T-cell (primary cell): ENCODE data around the gene CD48. TPM values are rescaled to one million over a fixed set of nuclear protein-coding genes. Genes with fewer than 3 reads are reported as not detected.

Experiments
- ATAC-seq, 4 experiments: fragments of 200-7000 bp in 3 of 4; fragments of 150-1000 bp in 1 of 4; cut with Tn5 transposase; replicated peaks in 1 of 4; 1 replicate in 3 of 4; 2 replicates in 1 of 4; pipeline ENCODE4 v1.10.0; 2021; ENCODE audit warnings: moderate library complexity in 3 of 4, mild to moderate bottlenecking in 2 of 4, moderate number of reproducible peaks in 1 of 4
- CTCF ChIA-PET, 2 donors: fragments of 300-600 bp; sonication (Branson Sonifier 250); formaldehyde crosslinking; loops; one replicate each; lab custom pipeline; 2022; ENCODE audit warnings: antibody characterized with exemption in 2 of 2; lab: Charles Lee
- POLR2A ChIA-PET, 2 donors: fragments of 300-600 bp; sonication (Branson Sonifier 250); formaldehyde crosslinking; loops; one replicate each; lab custom pipeline; 2022; ENCODE audit warnings: antibody characterized with exemption in 2 of 2; lab: Charles Lee
- DNase-seq, 35 experiments: peaks; one replicate each; pipeline versions ENCODE4 v3.0.0 to v3.0.0-alpha.2; 2013 to 2023
- H3K27ac ChIP-seq: one replicate; pipeline ENCODE4 v1.5.1; 2013; ENCODE audit warnings: low read length
- H3K27me3 ChIP-seq, 2 experiments: replicated peaks in 1 of 2; 1 replicate in 1 of 2; 2 replicates in 1 of 2; pipeline versions ENCODE4 v1.6.1 to v1.7.0; 2013; ENCODE audit warnings: low read length in 1 of 2, mixed read lengths in 1 of 2; ENCODE audit not compliant: control insufficient read depth in 2 of 2, insufficient read depth in 2 of 2; ENCODE audit errors: extremely low read depth in 1 of 2
- H3K36me3 ChIP-seq, 2 donors: 1 replicate in 1 of 2; 2 replicates in 1 of 2; pipeline versions ENCODE4 v1.6.1 to v1.7.0; 2013; ENCODE audit warnings: low read length in 1 of 2; ENCODE audit not compliant: control insufficient read depth in 2 of 2, insufficient read depth in 1 of 2; ENCODE audit errors: extremely low read depth in 1 of 2
- H3K4me1 ChIP-seq, 2 experiments: 1 replicate in 1 of 2; 2 replicates in 1 of 2; pipeline versions ENCODE4 v1.6.1 to v1.7.0; 2013; ENCODE audit warnings: low read length in 2 of 2, mixed read lengths in 1 of 2; ENCODE audit not compliant: insufficient read depth in 2 of 2, control insufficient read depth in 1 of 2; ENCODE audit errors: extremely low read depth in 1 of 2
- H3K4me3 ChIP-seq, 2 donors: 1 replicate in 1 of 2; 2 replicates in 1 of 2; pipeline versions ENCODE4 v1.5.1 to v1.7.0; 2013; ENCODE audit warnings: mild to moderate bottlenecking in 2 of 2, low read length in 1 of 2, moderate library complexity in 1 of 2; ENCODE audit not compliant: control insufficient read depth in 1 of 2; ENCODE audit errors: extremely low read depth in 1 of 2
- H3K9me3 ChIP-seq: 2 replicates; pipeline ENCODE4 v1.7.0; 2013
- H3K27ac Mint-ChIP-seq, 2 donors: one replicate each; pipeline ENCODE4 v1.8.0; 2020 to 2021; ENCODE audit warnings: mild to moderate bottlenecking in 2 of 2, mixed read lengths in 2 of 2
- H3K27me3 Mint-ChIP-seq, 2 donors: one replicate each; pipeline ENCODE4 v1.8.0; 2021 to 2022; ENCODE audit warnings: mixed read lengths in 2 of 2
- H3K36me3 Mint-ChIP-seq: one replicate; pipeline ENCODE4 v1.8.0; 2021; ENCODE audit warnings: mixed read lengths
- H3K4me1 Mint-ChIP-seq, 3 donors: one replicate each; pipeline ENCODE4 v1.8.0; 2020 to 2022; ENCODE audit warnings: mixed read lengths in 3 of 3, mild to moderate bottlenecking in 1 of 3
- H3K4me3 Mint-ChIP-seq, 3 donors: one replicate each; pipeline ENCODE4 v1.8.0; 2020 to 2022; ENCODE audit warnings: mild to moderate bottlenecking in 3 of 3, mixed read lengths in 3 of 3, moderate library complexity in 3 of 3
- H3K9me3 Mint-ChIP-seq, 3 donors: one replicate each; pipeline ENCODE4 v1.8.0; 2020 to 2022; ENCODE audit warnings: mixed read lengths in 3 of 3
- WGBS: methylation state at CpG from one replicate; pipeline ENCODE4 v1.1.5; 2013; ENCODE audit warnings: missing lambda C conversion rate; ENCODE audit not compliant: insufficient coverage; 5-methylcytosine and 5-hydroxymethylcytosine counted together
- total RNA-seq, 35 experiments: library from RNA in 6 of 35; stranded (reverse) in 6 of 35; fragments of 120-200 nt in 1 of 35; gene quantifications; one replicate each; pipeline versions ENCODE4 v1.2.1 to v1.2.4 and lab custom pipeline; 2013 to 2026

CD48 gene
- total RNA-seq, 5 donors from 2014 or later (not counting 1 experiment from before 2014, with no cell fraction given): 249 to 393 (median 273) TPM

- Histone ChIP-seq H3K27me3 (no peaks in the 10 kb centered on the region), H3K4me3 (no peak overlapping the region), H3K4me1 (peaks cover 34 to 36% of the 10 kb centered on the region in 2 experiments), H3K27ac (peak overlapping the region; percentile 6), H3K9me3 (no peaks in the 10 kb centered on the region), H3K36me3 (no peaks in the 10 kb centered on the region)
- ChIA-PET CTCF (interaction anchor here (0.6 to 1.9 kb wide), 8 partner anchors 11 to 103 kb away, joined by 3 to 5 read pairs (median 4); no protein-coding TSS in a partner anchor), POLR2A (interaction anchor here in 1 of 2 donors (0.5 kb wide), 1 partner anchor 390 kb away, joined by 3 read pairs; no protein-coding TSS in a partner anchor)
- peak overlapping the region in 1 of 3 donors; percentile 10 for H3K4me3 Mint-ChIP-seq
- no peaks in the 10 kb centered on the region for H3K27me3 Mint-ChIP-seq
- DNase-seq: no peak
- no peak for ATAC-seq
- no peaks in the 10 kb centered on the region for H3K36me3 Mint-ChIP-seq
- H3K9me3 Mint-ChIP-seq: no peaks in the 10 kb centered on the region
- no CpG with 5 or more reads among the region's 1 CpG for WGBS
- peaks cover 66 to 79% (median 74%) of the 10 kb centered on the region in 3 donors for H3K4me1 Mint-ChIP-seq
- peak overlapping the region; percentile 86 to 92 for H3K27ac Mint-ChIP-seq
These were observed 60.1 kb downstream of the CD48 start for GRCh38 chr1:160651433-160652064.

- ATAC-seq: peak; percentile 31 to 40 (median 35)
- Mint-ChIP-seq H3K4me1 (peaks cover 76 to 83% (median 81%) of the 10 kb centered on the region in 3 donors), H3K4me3 (peak overlapping the region; percentile 93 to 98 (median 96)), H3K27ac (peak overlapping the region; percentile 97 to 100), H3K9me3 (no peaks in the 10 kb centered on the region), H3K27me3 (no peaks in the 10 kb centered on the region), H3K36me3 (no peaks in the 10 kb centered on the region)
- H3K4me3 ChIP-seq: peak overlapping the region; percentile 79 to 95
- H3K27ac ChIP-seq: peak overlapping the region; percentile 70
- H3K36me3 ChIP-seq: no peaks in the 10 kb centered on the region
- no peak for DNase-seq
- peaks cover 37 to 39% of the 10 kb centered on the region in 2 experiments for H3K4me1 ChIP-seq
- H3K9me3 ChIP-seq: no peaks in the 10 kb centered on the region
- POLR2A ChIA-PET: interaction anchor here in 1 of 2 donors (1.0 kb wide), 1 partner anchor 27 kb away, joined by 3 read pairs; no protein-coding TSS in a partner anchor
- CTCF ChIA-PET: interaction anchor here (1.0 to 3.3 kb wide), 8 partner anchors 15 to 121 kb away, joined by 3 to 21 read pairs (median 4); no protein-coding TSS in a partner anchor
- no peaks in the 10 kb centered on the region for H3K27me3 ChIP-seq
- WGBS: 0% methylated on average over 1 of the region's 3 CpGs
These were observed 64.3 kb downstream of the CD48 start for GRCh38 chr1:160647329-160647720.

- Histone ChIP-seq H3K36me3 (no peaks in the 10 kb centered on the region), H3K4me3 (peak within 1 kb of the TSS; percentile 79 to 95), H3K27me3 (no peaks in the 10 kb centered on the region), H3K4me1 (peaks cover 33 to 40% of the 10 kb centered on the region in 2 experiments), H3K27ac (peak within 1 kb of the TSS; percentile 70), H3K9me3 (no peaks in the 10 kb centered on the region)
- 5% methylated on average over 6 of the region's 11 CpGs for WGBS
- H3K36me3 Mint-ChIP-seq: no peaks in the 10 kb centered on the region
- POLR2A ChIA-PET: interaction anchor here (0.6 to 1.0 kb wide), 3 partner anchors 17 to 28 kb away, joined by 3 to 4 read pairs (median 3); no protein-coding TSS in a partner anchor
- DNase-seq (peak in 9 of 35 experiments; percentile 12 to 68 (median 35)), ATAC-seq (peak; percentile 69 to 83 (median 74))
- peaks cover 76 to 83% (median 81%) of the 10 kb centered on the region in 3 donors for H3K4me1 Mint-ChIP-seq
- CTCF ChIA-PET: interaction anchor here (0.6 to 3.3 kb wide), 9 partner anchors 14 to 343 kb away, joined by 3 to 21 read pairs (median 4); no protein-coding TSS in a partner anchor
- H3K4me3 Mint-ChIP-seq: peak within 1 kb of the TSS; percentile 93 to 98 (median 96)
- H3K27me3 Mint-ChIP-seq: no peaks in the 10 kb centered on the region
- no peaks in the 10 kb centered on the region for H3K9me3 Mint-ChIP-seq
- peak within 1 kb of the TSS; percentile 97 to 100 for H3K27ac Mint-ChIP-seq
These were observed 64.8 kb downstream of the CD48 start, which contains the start of gene SLAMF1 for GRCh38 chr1:160646711-160647328. TSS of gene SLAMF1 (minus strand) at chr1:160647044. CDS start at chr1:160646945, 99 bp downstream.

GRCh38 chr1:160646180-160646579 lies 65.4 kb downstream of the CD48 start:
- Mint-ChIP-seq H3K4me1 (peaks cover 75 to 83% (median 81%) of the 10 kb centered on the region in 3 donors), H3K4me3 (peak overlapping the region; percentile 93 to 98 (median 96)), H3K27me3 (no peaks in the 10 kb centered on the region), H3K9me3 (no peaks in the 10 kb centered on the region), H3K27ac (peak overlapping the region; percentile 97 to 100), H3K36me3 (no peaks in the 10 kb centered on the region)
- peak overlapping the region; percentile 79 to 95 for H3K4me3 ChIP-seq
- 60% methylated on average over 1 of the region's 1 CpG for WGBS
- ChIA-PET CTCF (interaction anchor here (0.6 to 3.3 kb wide), 9 partner anchors 14 to 344 kb away, joined by 3 to 21 read pairs (median 4); no protein-coding TSS in a partner anchor), POLR2A (interaction anchor here (0.5 to 1.0 kb wide), 4 partner anchors 14 to 28 kb away, joined by 3 to 4 read pairs (median 3); no protein-coding TSS in a partner anchor)
- peaks cover 31 to 39% of the 10 kb centered on the region in 2 experiments for H3K4me1 ChIP-seq
- H3K9me3 ChIP-seq: no peaks in the 10 kb centered on the region
- DNase-seq (no peak), ATAC-seq (no peak)
- H3K27ac ChIP-seq: peak overlapping the region; percentile 70
- H3K36me3 ChIP-seq: no peaks in the 10 kb centered on the region
- H3K27me3 ChIP-seq: no peaks in the 10 kb centered on the region

- H3K4me3 Mint-ChIP-seq: peak overlapping the region; percentile 93 to 98 (median 96)
- H3K36me3 Mint-ChIP-seq: no peaks in the 10 kb centered on the region
- peaks cover 35 to 43% of the 10 kb centered on the region in 2 experiments for H3K4me1 ChIP-seq
- no peaks in the 10 kb centered on the region for H3K9me3 Mint-ChIP-seq
- no peaks in the 10 kb centered on the region for H3K36me3 ChIP-seq
- DNase-seq (no peak), ATAC-seq (peak in 1 of 4 experiments; percentile 15)
- H3K27ac Mint-ChIP-seq: peak overlapping the region; percentile 97 to 100
- ChIA-PET CTCF (interaction anchor here (0.8 to 3.3 kb wide), 6 partner anchors 13 to 30 kb away, joined by 3 to 21 read pairs (median 4); no protein-coding TSS in a partner anchor), POLR2A (interaction anchor here (0.5 to 0.8 kb wide), 3 partner anchors 13 to 417 kb away, joined by 3 to 5 read pairs (median 3); no protein-coding TSS in a partner anchor)
- peak overlapping the region; percentile 79 to 95 for H3K4me3 ChIP-seq
- H3K27me3 Mint-ChIP-seq: no peaks in the 10 kb centered on the region
- H3K27ac ChIP-seq: peak overlapping the region; percentile 70
- H3K27me3 ChIP-seq: no peaks in the 10 kb centered on the region
- no peaks in the 10 kb centered on the region for H3K9me3 ChIP-seq
- peaks cover 75 to 83% (median 81%) of the 10 kb centered on the region in 3 donors for H3K4me1 Mint-ChIP-seq
- WGBS: 21% methylated on average over 8 of the region's 13 CpGs
These were observed 66.1 kb downstream of the CD48 start for GRCh38 chr1:160645386-160646130.
